Measurements from ENCODE around the gene LILRA6. TPM values are rescaled to one million over a fixed set of nuclear protein-coding genes. Genes with fewer than 3 reads are reported as not detected.

LILRA6 gene
- total and polyA plus RNA-seq, 10 of the 15 experiments (the other 5 are each of a cell fraction or from before 2014, with no cell fraction given) = 0.04 to 1.7 (median 0.09) TPM; not detected in 2

GRCh38 chr19:54189145-54189734, 53.4 kb downstream of the LILRA6 start, which contains the start of gene MBOAT7 (continued):
- no peak for TF ChIP-seq BCLAF1 (IDR thresholded peaks at IDR 0.05)
- TF ChIP-seq GABPA (IDR thresholded peaks at IDR 0.05; ENCODE audit: low read depth) = no peak
- TF ChIP-seq EGR1 (IDR thresholded peaks at IDR 0.05; ENCODE audit: borderline replicate concordance in 1 of 2, low read depth in 2 of 2, low read length in 2 of 2) = peak in 1 of 2 experiments; percentile 95; a peak in 2 of 3 replicates
- peak; percentile 35 for TF ChIP-seq RAD21 (IDR thresholded peaks at IDR 0.05; ENCODE audit: insufficient read depth, low read depth, low read length)
- no peak for TF ChIP-seq NFXL1 (IDR thresholded peaks at IDR 0.05; ENCODE audit: borderline replicate concordance)
- TF ChIP-seq FOXM1 (IDR thresholded peaks at IDR 0.05; ENCODE audit: low read depth, low read length) = no peak
- TF ChIP-seq, protein P1, sequence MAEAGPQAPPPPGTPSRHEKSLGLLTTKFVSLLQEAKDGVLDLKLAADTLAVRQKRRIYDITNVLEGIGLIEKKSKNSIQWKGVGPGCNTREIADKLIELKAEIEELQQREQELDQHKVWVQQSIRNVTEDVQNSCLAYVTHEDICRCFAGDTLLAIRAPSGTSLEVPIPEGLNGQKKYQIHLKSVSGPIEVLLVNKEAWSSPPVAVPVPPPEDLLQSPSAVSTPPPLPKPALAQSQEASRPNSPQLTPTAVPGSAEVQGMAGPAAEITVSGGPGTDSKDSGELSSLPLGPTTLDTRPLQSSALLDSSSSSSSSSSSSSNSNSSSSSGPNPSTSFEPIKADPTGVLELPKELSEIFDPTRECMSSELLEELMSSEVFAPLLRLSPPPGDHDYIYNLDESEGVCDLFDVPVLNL (IDR thresholded peaks at IDR 0.05; ENCODE audit: low read depth, low read length) = no peak
- TF ChIP-seq ZBTB11 (CRISPR knock-in tag; IDR thresholded peaks at IDR 0.05) = no peak
- TF ChIP-seq BCL11A (IDR thresholded peaks at IDR 0.05; ENCODE audit: low read depth, low read length) = no peak
- TF ChIP-seq RFX5 (IDR thresholded peaks at IDR 0.05; ENCODE audit: low read depth, low read length) = no peak
- TF ChIP-seq CEBPB (IDR thresholded peaks at IDR 0.05; ENCODE audit: borderline replicate concordance in 1 of 2, low read depth in 2 of 2, low read length in 2 of 2) = no peak
- TF ChIP-seq CHD4 (IDR thresholded peaks at IDR 0.05) = no peak
- no peak for TF ChIP-seq SPI1 (IDR thresholded peaks at IDR 0.05; ENCODE audit: borderline replicate concordance, insufficient read depth, low read depth, low read length)
- TF ChIP-seq YBX1 (IDR thresholded peaks at IDR 0.05) = no peak
- no peak for TF ChIP-seq FOXK2 (IDR thresholded peaks at IDR 0.05)
- TF ChIP-seq CHD1 (IDR thresholded peaks at IDR 0.05; ENCODE audit: low read depth, low read length) = no peak
- no peak for TF ChIP-seq SMC3 (IDR thresholded peaks at IDR 0.05; ENCODE audit: borderline replicate concordance, low read length)
- TF ChIP-seq, protein P2, sequence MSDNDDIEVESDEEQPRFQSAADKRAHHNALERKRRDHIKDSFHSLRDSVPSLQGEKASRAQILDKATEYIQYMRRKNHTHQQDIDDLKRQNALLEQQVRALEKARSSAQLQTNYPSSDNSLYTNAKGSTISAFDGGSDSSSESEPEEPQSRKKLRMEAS (IDR thresholded peaks at IDR 0.05; ENCODE audit: low read depth, low read length) = no peak
- TF ChIP-seq POLR2AphosphoS5 (IDR thresholded peaks at IDR 0.05; ENCODE audit: low read length) = peak; percentile 53; the same call in 1 of the 2 replicates
- TF ChIP-seq JUNB (IDR thresholded peaks at IDR 0.05) = no peak
- no peak for TF ChIP-seq PAX5 (IDR thresholded peaks at IDR 0.05; ENCODE audit: borderline replicate concordance, low read depth, low read length)
- TF ChIP-seq ETV6 (conservative IDR thresholded peaks at IDR 0.05 in 1 of 2, IDR thresholded peaks at IDR 0.05 in 1 of 2; ENCODE audit: borderline replicate concordance in 1 of 2, low read depth in 1 of 2) = no peak
- TF ChIP-seq, protein P3, sequence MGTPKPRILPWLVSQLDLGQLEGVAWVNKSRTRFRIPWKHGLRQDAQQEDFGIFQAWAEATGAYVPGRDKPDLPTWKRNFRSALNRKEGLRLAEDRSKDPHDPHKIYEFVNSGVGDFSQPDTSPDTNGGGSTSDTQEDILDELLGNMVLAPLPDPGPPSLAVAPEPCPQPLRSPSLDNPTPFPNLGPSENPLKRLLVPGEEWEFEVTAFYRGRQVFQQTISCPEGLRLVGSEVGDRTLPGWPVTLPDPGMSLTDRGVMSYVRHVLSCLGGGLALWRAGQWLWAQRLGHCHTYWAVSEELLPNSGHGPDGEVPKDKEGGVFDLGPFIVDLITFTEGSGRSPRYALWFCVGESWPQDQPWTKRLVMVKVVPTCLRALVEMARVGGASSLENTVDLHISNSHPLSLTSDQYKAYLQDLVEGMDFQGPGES (IDR thresholded peaks at IDR 0.05) = no peak
